HG03378 (cell line): ENCODE results near the gene CTTNBP2.

Experiments used
- ATAC-seq: cut with Tn5 transposase; IDR thresholded peaks from one replicate; pipeline ENCODE4 v1.9.1; 2021; ENCODE audit warnings: mild to moderate bottlenecking, moderate library complexity; ENCODE audit not compliant: unreplicated experiment

The CTTNBP2 gene

DNA sequence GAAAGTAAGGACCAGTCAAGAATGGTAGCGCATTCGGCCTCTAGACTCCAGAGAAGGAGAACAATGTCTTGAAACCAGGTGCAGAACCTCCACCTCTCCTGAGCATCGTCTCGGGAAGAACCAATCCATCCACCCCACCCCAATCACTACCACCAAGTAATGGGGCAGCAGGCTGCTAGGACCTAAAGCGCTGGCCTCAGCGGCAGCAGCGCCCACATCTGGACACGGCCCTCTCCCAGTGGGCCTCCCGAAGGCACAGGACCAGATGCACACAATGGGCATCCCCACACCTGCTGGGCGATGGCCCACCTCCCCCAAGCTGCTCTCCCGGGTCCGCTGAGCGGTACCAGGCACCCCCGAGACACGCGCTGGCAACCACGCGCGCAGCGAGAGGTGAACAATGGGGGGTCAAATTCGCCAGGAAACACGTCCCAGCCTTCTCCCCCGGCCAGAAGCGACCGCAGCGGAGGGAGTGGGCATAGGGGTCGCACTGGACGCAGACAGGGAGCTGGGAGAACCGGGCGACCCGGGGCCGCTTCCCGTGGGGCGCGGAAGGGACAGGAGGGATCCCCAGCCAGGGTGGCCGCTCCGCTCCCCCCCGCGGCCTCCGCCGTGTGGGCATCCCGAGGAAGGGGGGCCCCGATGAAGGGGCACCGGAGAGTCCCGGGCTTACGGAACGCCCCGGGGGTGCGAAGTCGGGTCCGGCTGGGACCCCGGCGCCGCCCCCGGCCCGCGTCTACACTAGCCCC is 506 bp downstream of the CTTNBP2 start:
- no peak for ATAC-seq

GRCh38 chr7:117871778-117872538 is 1.3 kb downstream of the CTTNBP2 start:
- no peak for ATAC-seq

DNA sequence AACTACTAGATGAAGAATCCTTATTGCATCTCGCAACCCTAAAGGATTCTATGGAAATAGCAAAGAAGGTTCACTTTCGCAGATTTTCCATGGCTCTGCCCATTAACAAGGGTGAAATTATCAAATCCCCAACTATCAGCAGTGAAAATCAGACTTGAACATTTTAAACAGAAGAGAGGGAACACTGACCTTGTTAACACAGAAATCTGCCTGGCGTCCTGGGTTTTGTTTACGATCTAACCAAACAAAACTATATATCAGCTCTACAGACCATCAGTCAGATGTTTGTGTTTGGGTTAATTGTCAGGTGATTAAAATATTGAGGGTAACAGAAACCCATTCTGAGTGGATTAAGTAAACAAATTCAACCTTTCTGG is 1.9 kb downstream of the CTTNBP2 start:
- ATAC-seq = no peak

DNA sequence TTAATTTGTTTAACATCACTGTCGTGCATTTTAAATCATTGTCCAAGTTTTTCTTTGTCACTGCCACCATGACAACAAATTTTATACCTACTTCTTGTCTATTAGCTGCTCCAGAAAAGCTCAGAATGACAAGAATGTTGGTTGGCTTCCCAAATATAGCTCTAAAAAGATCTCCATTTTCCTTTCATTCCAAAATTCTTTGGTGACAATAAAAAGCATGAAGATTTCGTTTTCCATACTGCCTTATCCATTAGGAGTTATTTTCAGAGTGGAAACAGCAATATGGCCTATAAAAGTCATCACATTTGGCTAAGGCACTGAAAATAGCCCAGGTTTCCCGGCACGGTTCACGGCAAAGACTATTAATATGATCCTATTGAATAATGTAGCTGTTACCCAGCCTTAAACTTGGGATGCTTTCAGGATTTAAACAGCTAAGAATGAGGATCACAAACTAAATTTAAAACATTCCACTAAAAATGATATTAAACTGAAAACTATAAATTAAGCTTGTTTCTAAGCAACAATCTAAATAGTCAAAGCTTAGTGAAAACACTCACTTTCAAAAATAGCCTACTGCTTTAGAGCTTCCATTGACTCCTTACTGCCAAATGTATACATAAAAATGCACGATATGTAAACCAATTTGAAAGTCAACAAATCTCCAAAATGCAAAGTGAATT is 2.7 kb downstream of the CTTNBP2 start:
- no peak for ATAC-seq

DNA sequence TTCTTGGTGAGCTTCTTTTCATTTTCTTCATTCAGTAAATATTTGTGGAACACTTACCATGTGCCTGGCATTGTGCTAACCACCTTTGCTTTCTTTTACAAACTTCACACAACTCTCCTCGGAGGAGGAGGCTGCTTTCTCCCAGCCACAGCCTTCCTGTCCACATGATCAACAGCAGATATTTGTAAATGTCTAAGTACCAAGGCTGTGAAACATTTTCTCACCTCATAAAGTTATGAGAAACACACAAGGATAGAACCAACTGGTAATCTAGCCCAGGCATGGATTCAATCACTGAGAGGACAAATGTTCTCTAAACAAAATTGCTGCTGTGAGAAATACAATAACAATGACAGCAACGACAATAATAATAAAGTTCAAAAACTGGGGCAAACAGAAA is 3.9 kb downstream of the CTTNBP2 start:
- ATAC-seq = no peak

DNA sequence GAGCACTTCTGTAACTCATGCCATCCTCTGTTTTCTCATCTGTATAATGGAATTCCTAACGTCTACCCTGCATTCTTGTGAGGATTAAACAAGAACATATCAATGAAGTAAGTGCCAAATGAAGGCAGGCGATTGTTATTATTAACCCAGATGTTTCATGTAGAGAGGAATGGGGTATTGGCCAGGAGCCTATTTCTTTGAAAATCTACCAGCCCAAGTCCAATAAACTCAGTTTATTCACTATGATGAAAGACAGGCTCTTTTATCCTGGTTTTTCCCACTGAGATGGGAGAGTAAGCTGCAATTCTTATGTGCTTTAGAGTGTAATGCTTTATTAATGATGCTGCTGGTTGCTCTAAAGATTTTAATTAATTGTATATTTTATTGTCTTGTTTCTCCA is 9.6 kb downstream of the CTTNBP2 start:
- no peak for ATAC-seq

GRCh38 chr7:117862378-117862777 is 10.9 kb downstream of the CTTNBP2 start:
- ATAC-seq = no peak

DNA sequence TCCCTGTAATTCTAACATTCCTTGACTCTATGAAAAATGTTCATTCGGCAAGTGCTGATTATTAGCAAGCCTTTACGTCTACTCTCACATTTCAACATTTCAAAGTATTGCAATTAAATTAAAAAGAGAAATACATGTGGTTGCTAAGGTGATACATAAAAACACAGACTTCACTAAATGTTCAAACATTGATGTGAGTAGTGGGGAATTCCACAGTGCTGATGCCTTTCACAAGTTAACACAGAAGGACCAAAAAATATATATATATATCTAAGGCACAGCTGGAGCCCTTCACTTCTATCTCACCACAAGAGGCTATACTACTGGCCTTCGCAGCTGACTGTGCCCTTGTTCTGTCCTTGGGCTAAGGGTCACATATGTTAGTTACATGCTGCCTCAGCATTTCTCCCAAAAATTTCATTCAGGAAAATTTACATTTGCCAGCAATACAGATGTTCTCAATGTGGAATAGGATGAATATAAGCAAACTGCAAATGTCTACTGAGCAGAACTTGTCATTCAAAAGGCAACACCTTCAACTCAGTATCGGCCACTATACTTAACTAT is 13.9 kb downstream of the CTTNBP2 start:
- ATAC-seq = no peak

DNA sequence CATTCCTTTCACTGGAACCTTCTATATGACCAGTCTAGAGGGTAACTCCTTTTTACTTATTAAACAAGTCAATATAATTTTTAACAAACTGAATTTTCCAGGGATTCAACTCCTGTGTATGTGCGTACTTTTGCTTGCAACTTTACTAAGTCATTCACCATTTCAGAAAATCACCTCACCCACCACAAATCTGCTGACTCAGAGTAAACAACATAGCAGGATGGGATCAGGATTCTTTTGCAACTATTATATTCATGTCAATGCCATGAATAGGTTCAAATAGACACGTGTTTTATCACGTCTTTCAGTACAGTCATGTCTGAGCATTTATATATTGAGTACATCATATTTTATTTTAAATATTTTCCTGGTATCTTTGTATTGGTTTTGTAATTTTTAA is 14.5 kb downstream of the CTTNBP2 start:
- ATAC-seq = no peak

DNA sequence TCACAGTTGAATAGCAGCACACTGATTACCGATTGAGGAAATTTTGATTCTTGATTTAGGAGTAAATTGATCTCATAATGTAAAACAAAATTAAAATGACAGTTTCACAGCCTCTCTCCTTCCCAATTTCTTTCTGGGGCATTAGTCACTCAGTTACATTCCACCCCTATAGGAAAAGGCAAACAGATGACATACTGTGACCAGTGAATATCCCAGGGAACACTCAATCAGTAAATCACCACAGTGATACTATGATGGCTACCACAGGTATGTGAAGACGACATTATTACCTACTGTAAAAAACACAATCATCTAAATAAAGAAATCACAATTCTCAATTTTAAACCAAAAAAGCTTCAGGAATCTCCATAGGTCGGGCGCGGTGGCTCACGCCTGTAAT is 15.5 kb downstream of the CTTNBP2 start:
- no peak for ATAC-seq

- ATAC-seq = no peak
Measured at GRCh38 chr7:117856196-117856595, 17.0 kb downstream of the CTTNBP2 start.

GRCh38 chr7:117854186-117854585 is 19.1 kb downstream of the CTTNBP2 start:
- no peak for ATAC-seq

DNA sequence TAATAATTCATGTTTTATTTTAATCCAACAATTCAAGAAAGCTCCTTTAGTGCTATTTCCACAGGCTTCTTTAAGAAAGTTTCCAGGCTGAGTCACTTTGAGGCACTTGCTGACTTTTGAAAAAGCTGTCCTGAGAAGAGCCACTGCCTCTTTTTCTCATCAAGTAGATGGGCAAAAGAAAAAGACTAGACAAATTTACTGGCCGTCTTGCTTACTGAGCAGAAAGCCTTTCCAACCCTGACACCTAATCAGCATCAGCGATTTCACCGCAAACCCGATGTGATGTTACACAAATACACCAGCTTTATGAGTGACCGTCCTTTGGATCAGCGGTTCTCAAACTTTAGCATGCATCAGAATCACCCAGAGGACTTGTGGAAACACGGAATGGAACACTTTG is 24.3 kb downstream of the CTTNBP2 start:
- no peak for ATAC-seq

- ATAC-seq = no peak
Measured at GRCh38 chr7:117844678-117845077, 28.6 kb downstream of the CTTNBP2 start.

- no peak for ATAC-seq
Measured at GRCh38 chr7:117841611-117842010, 31.6 kb downstream of the CTTNBP2 start.

DNA sequence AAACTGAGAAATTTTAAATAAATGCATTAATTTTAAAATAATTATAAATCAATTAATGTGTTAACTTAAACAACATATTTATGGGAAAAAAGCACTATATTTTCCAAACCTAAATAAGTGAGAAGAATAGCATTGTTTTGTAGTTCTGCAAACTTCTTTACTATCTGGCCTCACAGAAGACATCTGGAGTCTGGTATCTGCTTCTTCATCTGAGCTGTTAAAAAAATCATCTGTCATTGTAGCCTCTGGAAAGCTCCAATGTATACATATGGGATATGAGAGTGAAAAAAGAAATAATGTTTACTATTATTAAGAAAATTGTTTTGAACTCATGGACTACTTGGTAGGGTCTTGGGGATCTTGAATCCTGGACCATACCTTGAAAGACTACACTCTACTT is 32.2 kb downstream of the CTTNBP2 start:
- ATAC-seq = no peak

GRCh38 chr7:117839507-117839906 is 33.7 kb downstream of the CTTNBP2 start:
- peak; percentile 48 for ATAC-seq

- ATAC-seq = peak; percentile 95
Measured at GRCh38 chr7:117837841-117838240, 35.4 kb downstream of the CTTNBP2 start.

DNA sequence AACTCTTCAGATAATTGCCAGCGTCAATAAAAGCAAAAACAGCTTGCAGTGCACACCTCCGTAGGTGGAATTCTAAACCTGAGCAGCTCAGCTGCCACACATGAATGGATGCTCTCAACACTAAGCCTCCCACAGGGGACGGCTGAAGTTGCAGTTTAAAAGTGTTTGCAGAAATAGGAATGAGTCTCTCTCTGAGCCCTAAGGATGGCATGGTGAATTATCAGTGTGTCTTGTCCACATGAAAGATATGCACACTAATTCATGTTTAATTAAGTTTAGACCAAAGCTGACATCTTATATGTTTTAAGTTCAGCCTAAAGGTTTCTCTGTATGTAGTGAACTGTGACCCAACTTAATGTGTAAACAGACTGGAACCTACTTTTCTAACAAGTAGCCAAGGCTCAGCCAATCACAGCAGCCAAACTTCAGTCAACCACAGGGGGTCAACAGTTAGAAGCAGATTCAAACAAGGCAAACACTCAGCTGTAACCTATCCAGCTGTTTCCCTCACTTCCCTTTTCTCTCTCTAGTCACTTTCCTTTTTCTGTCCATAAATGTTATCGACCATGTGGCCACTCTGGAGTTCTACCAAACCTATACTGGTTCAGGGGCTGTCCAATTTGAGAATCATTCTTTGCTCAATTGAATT is 38.1 kb downstream of the CTTNBP2 start:
- ATAC-seq = no peak

- no peak for ATAC-seq
Measured at GRCh38 chr7:117830422-117830954, 42.8 kb downstream of the CTTNBP2 start.
